Activated CD8-positive, alpha-beta memory T cell treated with anti-CD3 and anti-CD28 coated beads, Interleukin-2, amount 50 U/mL, for 24 hours (primary cell): Measurements from ENCODE around the gene DRC3.
"Not testable (repeated sequence)": the region's sequence is repeated elsewhere in the genome, so short reads cannot be mapped to it uniquely, and the experiment has no call there.

ENCODE experiments used
- DNase-seq: peaks from one replicate; pipeline ENCODE4 v3.0.0-alpha.2; 2020; ENCODE audit errors: extremely low read depth

DRC3 gene, protein sequence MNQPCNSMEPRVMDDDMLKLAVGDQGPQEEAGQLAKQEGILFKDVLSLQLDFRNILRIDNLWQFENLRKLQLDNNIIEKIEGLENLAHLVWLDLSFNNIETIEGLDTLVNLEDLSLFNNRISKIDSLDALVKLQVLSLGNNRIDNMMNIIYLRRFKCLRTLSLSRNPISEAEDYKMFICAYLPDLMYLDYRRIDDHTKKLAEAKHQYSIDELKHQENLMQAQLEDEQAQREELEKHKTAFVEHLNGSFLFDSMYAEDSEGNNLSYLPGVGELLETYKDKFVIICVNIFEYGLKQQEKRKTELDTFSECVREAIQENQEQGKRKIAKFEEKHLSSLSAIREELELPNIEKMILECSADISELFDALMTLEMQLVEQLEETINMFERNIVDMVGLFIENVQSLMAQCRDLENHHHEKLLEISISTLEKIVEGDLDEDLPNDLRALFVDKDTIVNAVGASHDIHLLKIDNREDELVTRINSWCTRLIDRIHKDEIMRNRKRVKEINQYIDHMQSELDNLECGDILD

DNA sequence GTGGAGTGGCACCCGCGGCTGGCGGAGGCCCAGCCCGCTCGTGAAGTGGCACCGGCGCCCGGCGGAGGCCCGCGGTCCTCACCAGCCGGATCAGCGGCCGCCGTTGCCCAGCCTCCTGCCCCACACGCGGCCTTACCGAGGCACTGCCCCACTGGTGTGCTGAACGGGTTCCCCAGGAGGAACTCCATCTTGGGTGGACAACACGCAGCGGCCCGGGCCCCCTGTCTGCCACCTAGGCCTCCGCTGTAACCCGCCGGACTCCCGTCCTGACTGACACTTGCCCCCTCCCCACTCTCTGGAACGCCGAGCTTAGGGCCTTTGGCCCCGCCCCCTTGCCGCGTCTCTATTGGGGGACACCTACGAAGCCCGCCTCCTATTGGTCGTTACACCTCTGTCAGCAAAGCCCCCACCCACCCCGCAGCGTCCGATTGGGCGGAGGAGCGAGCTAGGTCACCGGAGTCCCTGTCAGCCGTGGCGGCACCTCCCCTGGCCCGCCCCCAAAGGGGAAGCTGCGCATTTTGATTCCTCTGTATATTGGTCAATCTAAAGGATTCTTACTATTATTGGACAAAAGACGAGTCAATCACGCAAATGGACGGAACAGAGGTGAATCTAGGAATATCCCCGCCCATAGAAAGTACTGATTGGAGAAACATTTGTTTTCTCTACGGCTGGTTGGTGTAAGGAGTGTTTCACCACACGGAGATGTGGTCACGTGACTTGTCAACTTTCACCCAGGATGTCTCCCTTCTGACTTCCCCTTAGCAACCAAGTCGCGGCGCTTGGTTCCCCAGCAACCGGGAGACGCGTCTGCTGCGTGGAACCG lies at the start of gene DRC3, which contains the start of gene TOM1L2:
TSS of gene DRC3 (plus strand) at position 737 of the 826 bp plus-strand sequence. CDS start 4,737 bp downstream, outside the sequence.
TSS of gene TOM1L2 (minus strand) at position 275 of the 826 bp plus-strand sequence. CDS start at position 188, 87 bp downstream.
- peak; percentile 99 for DNase-seq

DNA sequence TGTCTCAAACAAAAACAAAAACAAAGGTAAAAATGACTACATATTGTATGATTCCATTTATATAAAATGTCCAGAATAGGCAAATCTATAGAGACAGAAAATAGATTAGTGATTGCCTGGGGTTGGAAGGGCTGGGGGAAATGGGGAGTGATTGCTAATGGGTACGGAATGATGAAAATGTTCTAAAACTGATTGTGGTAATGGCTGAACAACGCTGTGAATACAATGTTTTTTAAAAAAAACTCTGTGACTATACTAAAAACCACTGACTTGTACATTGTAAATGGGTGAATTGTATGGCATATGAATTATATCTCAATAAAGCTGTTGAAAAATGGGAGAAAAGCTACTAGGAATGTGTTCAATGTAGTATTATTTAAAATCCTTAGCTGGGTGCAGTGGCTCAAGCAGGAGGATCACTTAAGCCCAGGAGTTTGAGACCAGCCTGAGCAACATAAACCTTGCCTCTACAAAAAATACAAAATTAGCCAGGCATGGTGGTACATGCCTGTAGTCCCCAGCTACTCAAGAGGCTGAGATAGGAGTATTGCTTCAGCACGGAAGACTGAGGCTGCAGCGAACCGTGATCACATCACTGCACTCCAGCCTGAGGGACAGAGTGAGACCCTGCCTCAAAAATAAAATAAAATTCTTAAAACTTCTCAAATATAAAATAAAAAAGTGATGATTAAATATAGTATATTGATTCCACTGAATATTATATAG lies 48.4 kb upstream of the DRC3 start:
- DNase-seq = no peak

DNA sequence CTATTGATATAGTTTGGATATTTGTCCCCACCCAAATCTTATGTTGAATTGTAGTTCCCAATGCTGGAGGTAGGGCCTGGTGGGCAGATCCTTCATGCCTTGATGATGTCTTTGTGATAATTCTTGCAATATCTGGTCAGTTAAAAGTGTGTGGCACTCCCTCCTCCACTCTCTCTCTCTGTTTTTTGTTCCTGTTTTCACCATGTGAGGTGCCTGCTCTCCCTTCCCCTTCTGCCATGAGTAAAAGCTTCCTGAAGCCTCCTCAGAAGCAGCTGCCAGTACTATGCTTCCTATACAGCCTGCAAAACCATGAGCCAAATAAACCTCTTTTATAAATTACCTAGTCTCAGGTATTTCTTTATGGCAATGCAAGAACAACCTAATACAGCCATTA lies 47.8 kb upstream of the DRC3 start:
- DNase-seq = no peak

DNA sequence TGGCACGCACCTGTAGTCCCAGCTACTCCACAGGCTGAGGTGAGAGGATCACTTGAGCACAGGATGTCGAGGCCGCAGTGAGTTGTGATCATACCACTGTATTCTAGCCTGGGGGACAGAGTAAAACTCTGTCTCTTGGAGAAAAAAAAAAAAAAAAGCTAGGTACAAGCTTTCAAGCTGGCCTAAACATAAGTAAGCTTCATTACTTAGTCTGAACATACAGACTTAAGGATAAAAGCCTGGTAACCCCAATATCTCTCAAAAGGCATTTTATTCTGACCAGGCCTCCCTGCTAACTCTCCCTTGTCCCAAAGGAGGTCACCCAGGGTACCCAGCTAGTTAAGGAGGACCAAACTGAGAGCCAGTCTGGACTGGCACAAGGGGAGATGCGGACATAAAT lies 46.6 kb upstream of the DRC3 start:
- DNase-seq = no peak

DNA sequence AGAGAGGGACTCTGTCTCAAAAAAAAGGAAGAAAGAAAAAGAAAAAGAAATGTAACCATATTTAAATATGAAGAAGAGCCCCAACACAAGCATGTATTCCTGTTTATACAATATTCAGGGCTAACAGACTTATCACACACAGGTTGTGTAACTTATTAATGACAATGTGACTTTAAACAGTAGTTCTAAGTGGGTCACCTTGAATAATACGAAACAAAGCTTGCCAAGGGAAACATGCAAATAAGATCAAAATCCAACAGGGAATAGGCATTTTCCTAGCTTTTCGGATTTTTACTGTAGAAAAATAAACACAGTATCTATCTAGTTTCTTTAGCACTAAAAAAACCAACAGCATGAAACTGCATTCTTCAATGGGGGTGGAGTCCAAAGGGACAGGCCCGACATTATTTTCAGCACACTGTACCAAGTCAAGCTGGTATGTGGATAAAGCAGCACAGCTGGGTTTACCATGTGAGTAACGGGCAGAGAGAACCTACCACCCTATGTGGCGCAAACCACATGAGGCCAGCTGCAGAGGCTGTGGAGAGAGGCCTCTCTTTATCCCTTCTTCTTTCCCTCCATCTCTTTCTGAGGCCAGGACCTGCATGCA lies 45.7 kb upstream of the DRC3 start:
- DNase-seq = no peak

DNA sequence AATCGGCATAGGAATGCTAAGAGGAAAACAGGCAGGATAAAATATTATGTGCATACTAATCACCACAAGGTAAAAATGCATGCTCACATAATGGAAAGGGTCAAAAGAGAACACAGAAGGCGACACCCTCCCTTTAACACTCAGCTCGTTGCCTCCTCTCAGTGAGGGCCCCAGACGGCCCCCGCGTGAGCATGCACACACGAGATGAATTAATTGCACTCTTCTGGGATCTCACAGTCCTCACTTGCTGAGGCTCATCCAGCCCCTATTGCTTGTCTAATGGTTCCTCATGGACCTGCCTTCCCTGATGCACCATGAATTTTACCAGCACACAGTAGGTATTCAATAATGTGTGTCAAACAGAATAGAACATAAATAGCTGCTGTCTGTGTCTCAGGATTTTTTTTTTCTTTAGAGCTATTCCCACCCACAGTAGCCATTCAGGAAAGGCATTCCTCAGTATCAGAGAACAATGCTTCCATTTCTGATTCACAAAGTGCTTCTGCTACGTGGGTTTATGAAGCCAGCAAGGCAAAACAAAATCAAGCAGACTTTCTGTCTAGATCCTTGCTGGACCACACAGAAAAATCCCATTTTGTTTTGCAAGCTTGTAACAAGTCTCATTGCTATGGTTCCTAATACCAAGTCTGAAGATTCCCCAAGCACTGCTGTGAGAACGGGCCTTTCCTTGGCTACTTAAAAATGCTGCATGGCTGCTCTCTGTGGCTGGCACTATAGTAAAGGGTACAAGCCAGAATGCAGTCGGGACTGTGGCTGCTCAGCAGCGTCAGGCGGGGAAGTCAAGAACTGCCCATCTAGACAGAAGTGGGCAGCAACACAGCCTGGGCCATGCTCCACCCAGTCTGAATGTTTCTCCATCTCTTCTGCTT lies 44.0 kb upstream of the DRC3 start:
- DNase-seq = no peak

DNA sequence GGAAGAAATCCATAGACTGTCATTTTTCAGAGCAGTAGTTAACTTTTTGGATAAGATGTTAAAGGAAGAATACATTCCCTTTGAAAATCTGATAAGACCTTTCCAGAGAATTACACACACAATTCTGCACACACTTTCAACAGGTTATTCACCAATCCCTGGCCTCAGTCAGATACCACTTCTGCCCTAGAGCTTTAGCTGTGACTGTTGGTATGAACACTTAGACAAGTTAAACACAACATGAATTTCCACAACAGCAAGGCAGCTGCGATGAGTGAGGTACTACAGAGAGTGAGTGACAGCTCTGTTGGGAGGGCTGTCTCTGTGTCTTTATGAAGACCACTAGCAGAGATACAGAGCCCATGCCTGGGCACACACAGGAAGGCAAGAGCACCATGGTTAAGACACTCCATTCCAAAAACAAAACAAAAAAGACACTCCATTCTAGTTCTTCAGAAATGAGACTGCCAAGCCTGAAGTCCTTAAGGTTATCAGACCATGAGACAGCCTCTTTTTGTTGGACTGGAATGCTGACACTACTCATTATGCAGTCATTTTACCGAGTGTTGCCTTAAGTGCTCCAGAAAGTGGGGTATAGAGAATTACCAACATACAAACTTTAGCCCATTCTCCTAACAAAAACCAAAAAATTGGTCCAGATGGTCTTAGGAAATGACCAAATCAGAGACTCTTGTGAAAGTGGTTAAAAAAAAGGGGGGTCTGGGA lies 42.8 kb upstream of the DRC3 start:
- no peak for DNase-seq

DNA sequence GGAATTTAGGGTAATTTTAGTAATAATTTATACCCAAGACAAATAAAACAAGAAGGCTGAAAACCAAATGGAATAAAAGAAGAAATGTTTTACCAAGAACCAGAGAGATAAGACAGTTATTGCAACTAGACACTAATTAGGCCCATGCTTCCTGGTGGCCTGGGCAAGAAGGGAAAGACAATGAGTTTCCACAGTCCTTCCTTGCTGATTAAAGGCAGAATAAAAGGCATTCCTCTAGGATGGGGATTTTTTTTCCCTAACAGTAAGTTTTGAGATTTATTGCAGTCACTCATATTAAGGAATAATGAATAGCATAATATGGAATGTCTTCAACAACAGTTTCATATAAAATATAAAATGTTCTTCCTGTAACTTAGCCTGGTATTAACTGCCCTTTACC lies 42.0 kb upstream of the DRC3 start:
- no peak for DNase-seq

DNA sequence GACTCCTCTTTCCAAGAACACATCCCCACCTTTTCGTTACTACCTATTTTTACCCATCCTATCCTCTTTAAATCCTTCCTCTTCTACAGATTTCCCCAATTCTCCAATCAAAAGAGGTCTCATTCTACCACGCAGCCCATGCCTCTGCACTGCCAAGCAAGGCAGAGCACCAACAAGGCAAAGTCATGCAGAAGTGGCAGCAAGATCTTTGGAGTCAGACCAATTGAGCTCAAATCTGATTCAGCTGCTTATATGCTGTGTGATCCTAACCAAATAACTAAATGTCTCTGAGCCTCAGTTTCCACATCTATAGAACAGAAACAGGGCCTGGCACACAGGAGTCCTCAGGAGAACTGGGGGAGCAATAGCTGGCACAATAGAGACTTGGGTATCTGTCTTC lies 41.5 kb upstream of the DRC3 start:
- no peak for DNase-seq

DNA sequence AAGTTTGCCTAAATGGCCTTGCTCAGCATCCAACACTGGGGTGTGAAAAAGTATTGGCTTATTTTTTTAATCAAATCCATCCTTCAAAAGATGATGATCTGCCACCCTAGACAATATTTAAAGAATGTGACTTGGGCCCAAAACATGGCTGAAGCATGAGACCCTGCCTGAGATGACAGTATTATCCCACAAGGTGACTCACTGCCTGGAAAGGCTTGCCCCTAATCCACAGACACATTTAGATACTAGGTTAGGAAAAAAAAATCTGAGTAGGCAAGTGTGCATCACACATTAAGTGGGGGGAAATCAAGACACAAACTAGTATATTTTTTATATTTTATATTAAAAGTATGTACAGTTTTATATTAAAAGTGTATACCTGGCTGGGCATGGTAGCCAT lies 38.9 kb upstream of the DRC3 start:
- no peak for DNase-seq

DNA sequence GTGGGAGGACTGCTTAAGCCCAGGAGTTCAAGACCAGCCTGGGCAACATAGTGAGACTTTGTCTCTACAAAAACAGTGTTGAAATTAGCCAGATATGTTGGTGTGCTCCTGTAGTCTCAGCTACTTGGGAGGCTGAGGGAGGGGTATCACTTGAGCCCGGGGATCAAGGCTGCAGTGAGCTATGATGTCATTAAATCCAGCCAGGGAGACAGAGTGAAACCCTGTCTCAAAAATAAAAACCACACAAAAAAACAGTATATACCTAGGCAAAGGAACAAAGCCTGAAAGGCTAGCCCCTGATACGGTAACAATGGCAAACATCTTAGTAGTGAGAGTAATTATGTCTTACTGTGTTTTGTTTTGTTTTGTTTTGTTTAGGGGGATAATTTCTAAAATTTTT lies 38.4 kb upstream of the DRC3 start:
- no peak for DNase-seq

DNA sequence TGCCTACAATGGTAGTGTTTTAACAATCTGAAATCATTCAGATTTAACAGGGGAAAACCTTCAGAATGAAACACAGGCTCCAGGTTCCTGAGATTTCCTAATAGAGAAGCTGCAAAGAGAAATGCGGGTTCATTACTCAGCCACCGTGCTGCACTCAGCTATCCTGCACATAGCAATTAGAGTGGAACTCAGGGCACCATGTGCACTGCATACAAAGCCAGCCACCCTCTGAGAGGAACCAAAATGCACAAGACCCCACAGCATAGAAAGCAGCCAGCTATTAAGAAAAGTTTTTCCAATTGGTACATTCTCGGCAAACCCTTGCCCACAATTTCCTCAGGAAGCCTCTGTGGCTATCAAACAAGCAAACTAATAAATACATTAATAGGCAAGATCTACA lies 37.9 kb upstream of the DRC3 start:
- no peak for DNase-seq

DNA sequence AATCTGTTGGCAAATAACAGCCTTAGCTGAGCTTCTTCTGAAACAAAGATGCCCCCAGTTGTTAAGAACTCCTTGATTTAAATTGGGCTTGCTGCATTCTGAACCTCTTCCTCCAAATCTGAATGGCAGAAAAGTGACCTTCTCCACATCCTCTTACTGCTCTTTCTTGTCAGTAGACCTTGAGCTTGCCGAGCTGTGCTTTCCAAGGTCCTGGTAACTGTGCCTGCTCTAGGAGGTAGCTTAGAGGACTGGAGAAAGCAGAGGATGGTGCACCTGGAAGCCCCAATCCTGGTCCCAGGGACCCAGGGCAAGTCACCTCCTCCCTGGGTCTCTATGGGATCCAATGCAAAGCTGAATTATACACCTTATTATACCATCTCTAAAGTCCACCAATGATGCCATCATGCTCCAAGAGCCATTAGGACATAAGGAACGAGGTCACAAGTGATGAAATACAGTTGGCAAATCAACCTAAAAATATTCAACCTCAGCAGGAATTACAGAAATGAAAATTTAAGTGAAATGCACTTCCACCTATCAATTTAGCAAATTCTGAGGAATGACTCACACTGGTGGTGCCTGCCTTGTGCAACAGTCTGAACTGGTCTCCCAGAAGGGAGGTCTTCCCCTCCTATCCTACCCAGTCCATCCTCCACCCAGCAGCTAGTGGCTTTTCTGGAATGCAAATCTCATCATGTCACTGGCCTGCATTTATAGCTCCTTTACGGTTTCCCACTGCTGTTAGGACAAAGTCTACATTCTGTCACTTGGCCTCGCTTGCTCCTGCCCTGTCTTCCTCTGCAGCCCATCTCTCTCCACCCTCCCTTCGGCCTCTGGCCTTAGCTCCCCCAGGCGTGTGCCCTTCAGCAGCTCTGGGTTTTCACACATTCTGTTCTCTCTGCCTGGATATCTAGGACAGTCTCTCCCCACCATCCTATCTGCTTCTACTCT lies 37.1 kb upstream of the DRC3 start:
- DNase-seq = no peak

DNA sequence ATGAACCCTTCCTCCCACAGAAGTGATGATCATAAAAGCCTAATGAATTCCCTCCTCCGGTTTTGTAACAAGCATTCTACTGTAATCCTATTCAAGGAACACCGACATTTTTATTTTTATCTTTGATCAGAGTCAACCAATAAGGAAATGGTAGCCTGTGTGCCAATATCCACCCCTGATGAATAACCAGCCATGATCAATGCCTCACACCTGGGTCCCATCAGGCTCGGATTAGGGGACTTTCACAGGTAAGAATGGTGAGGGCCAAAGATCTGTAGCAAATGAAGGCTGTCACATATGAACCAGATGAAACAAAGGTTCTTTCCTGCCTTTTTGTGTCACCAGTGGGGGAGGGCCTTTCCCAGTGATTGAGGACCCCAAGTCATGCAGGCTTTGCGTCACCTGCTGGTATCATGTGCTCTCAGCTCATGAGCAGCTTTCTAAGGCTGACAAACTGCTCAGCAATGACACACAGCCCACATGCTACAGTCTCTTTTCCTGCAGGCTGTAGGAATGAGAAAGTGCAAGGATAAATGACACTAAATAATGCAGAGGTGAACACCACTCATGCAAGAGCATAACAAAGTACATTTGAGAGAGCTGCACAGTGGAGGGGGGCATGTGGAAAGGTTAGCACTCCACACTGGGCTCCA lies 35.3 kb upstream of the DRC3 start:
- no peak for DNase-seq

DNA sequence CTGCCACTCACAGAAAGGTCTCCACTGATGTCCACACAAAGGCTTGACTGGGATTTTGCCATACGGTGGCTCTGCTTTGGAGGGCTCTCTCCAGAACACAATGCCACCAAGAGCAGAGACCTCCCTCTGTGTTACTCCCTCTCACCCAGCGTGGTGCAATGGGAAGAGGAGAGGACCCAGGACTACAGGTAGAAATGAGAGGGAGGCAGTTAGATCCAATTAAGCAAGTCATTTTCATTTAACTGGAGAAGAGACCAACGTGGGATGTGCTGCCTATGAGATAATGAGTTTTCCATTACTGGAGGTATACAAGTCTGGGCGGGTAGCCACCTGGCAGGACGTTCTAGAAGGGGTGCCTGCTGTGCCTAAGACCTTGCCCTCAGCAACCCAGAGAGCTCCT lies 34.7 kb upstream of the DRC3 start:
- DNase-seq = no peak

DNA sequence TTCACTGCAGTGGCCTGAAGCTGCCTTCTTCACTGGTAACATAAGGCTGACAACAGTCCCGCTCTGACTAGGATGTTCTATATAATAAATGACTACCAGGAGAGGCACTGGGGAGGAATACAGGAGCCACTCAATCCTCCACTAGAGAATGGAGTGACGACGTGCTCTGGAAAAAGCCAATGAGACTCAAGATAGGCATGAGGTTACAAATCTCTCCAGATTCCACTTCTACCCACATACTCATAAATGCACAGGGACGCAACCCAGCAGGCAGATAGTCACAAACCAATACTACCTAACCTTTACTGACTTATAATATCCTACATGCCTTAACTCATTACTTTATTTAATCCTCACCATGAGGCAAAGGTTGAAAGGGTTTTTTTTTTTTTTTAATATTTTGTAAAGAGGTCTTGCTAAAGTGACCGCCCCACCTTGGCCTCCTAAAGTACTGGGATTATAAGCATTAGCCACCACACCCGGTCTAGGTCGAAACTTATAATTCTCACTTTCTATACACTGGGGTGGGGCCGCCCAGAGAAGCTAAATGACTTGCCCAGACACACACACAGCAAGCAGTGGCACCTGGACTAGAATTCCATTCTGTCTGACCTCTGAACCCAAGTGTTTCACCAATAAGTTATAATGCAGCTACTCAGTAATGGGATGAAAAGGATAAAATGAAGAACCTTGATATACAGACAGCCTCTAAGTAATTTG lies 34.1 kb upstream of the DRC3 start:
- DNase-seq = no peak

DNA sequence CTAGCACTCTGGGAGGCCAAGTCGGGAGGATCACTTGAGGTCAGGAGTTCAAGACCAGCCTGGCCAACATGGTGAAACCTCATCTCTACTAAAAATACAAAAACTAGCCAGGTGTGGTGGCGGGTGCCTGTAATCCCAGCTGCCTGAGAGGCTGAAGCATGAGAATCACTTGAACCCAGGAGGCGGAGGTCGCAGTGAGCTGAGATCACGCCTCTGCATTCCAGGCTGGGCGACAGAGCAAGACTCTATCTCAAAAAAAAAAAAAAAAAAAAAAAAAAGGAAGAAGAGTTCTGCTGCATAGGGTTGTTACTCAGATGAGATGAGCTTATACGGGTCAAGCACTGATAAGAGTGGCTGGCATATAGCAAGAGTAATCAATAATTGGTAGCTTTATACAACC lies 32.7 kb upstream of the DRC3 start:
- not testable (repeated sequence) for DNase-seq
